PC-3 (cell line): Measurements from ENCODE around the gene IFNL4. TPM values are rescaled to one million over a fixed set of nuclear protein-coding genes. Genes with fewer than 3 reads are reported as not detected.
"Not testable (repeated sequence)": the region's sequence is repeated elsewhere in the genome, so short reads cannot be mapped to it uniquely, and the experiment has no call there.

Experiments
- ATAC-seq: fragments of 200-7000 bp; cut with Tn5 transposase; 2 replicates; pipeline ENCODE4 v1.9.1; 2020; ENCODE audit warnings: mild to moderate bottlenecking, moderate library complexity
- BruUV-seq: library from RNA; stranded (reverse); fragments of 400-500 nt; replicated peaks from 2 replicates; lab custom pipeline; 2021; lab: Mats Ljungman, UMichigan
- CTCF ChIA-PET: fragments of 300-600 bp; sonication (Branson Sonifier 250); formaldehyde crosslinking; loops from one replicate; lab custom pipeline; 2022; ENCODE audit warnings: antibody characterized with exemption; lab: Charles Lee
- POLR2A ChIA-PET: fragments of 300-600 bp; sonication (Branson Sonifier 250); formaldehyde crosslinking; loops from one replicate; lab custom pipeline; 2022; ENCODE audit warnings: antibody characterized with exemption; ENCODE audit not compliant: unreplicated experiment; lab: Charles Lee
- DNase-seq: peaks from one replicate; pipeline ENCODE4 v3.0.0-alpha.2; 2015
- H2AFZ ChIP-seq: fragments of 300-600 bp; sonication (generic); 2 replicates; pipeline ENCODE4 v1.6.0; 2016; ENCODE audit warnings: antibody characterized with exemption, low read length
- H3F3A ChIP-seq: fragments of 300-600 bp; sonication (generic); one replicate; pipeline ENCODE4 v1.6.0; 2017; ENCODE audit warnings: antibody characterized with exemption, low read length, control low read depth, mild to moderate bottlenecking; ENCODE audit not compliant: unreplicated experiment
- H3K27ac ChIP-seq: fragments of 300-600 bp; sonication (generic); 2 replicates; pipeline ENCODE4 v1.5.1; 2016; ENCODE audit warnings: mild to moderate bottlenecking, low read length
- H3K27me3 ChIP-seq: fragments of 300-600 bp; sonication (generic); 2 replicates; pipeline ENCODE4 v1.6.1; 2016; ENCODE audit warnings: low read length, mixed read lengths
- H3K36me3 ChIP-seq: fragments of 300-600 bp; sonication (generic); 2 replicates; pipeline ENCODE4 v1.6.1; 2016; ENCODE audit warnings: low read depth, mixed run types, low read length, mixed read lengths
- H3K4me1 ChIP-seq: fragments of 300-600 bp; sonication (generic); 2 replicates; pipeline ENCODE4 v1.5.1; 2016; ENCODE audit warnings: low read length; ENCODE audit not compliant: insufficient read depth
- H3K4me2 ChIP-seq: fragments of 300-600 bp; sonication (generic); 2 replicates; pipeline ENCODE4 v1.6.0; 2016; ENCODE audit warnings: low read length
- H3K4me3 ChIP-seq: fragments of 300-600 bp; sonication (generic); 2 replicates; pipeline ENCODE4 v1.5.1; 2016; ENCODE audit warnings: mild to moderate bottlenecking, low read length, mixed read lengths
- H3K79me2 ChIP-seq: fragments of 300-600 bp; sonication (generic); 2 replicates; pipeline ENCODE4 v1.6.1; 2017; ENCODE audit warnings: low read length, mixed read lengths
- H3K9ac ChIP-seq: fragments of 300-600 bp; sonication (generic); 2 replicates; pipeline ENCODE4 v1.6.0; 2016; ENCODE audit warnings: mild to moderate bottlenecking, low read length
- H3K9me2 ChIP-seq: fragments of 300-600 bp; sonication (generic); replicated peaks from 2 replicates; pipeline ENCODE4 v1.6.1; 2016; ENCODE audit warnings: mixed run types, low read length, mixed read lengths
- H3K9me3 ChIP-seq: fragments of 300-600 bp; sonication (generic); 2 replicates; pipeline ENCODE4 v1.6.1; 2016; ENCODE audit warnings: low read length, mixed read lengths
- H4K20me1 ChIP-seq: fragments of 300-600 bp; sonication (generic); 2 replicates; pipeline ENCODE4 v1.6.1; 2016; ENCODE audit warnings: low read length, mixed read lengths
- CTCF ChIP-seq: fragments of 300-600 bp; sonication (generic); conservative IDR thresholded peaks from 2 replicates; pipeline ENCODE4 v1.5.1; 2017; ENCODE audit warnings: antibody characterized with exemption, low read depth, mild to moderate bottlenecking, low read length
- EZH2 ChIP-seq: fragments of 300-600 bp; sonication (generic); IDR thresholded peaks from one replicate; pipeline ENCODE4 v1.6.1; 2017; ENCODE audit warnings: antibody characterized with exemption, mild to moderate bottlenecking, low read length; ENCODE audit not compliant: unreplicated experiment
- EZH2phosphoT487 ChIP-seq: fragments of 300-600 bp; sonication (generic); IDR thresholded peaks from 2 replicates; pipeline ENCODE4 v1.6.1; 2018; ENCODE audit warnings: mild to moderate bottlenecking, antibody characterized with exemption, low read length, borderline replicate concordance
- intact Hi-C: fragments of 100-400 bp; cut with micrococcal nuclease; formaldehyde crosslinking; loops from 2 replicates; pipeline ENCODE4 v1.9.0; 2023
- total RNA-seq: library from RNA; depleted of rRNA; stranded (reverse); fragments of >200 nt; gene quantifications from 2 replicates; pipeline ENCODE4 v1.2.3, GENCODE V29; 2014

IFNL4 gene
- total RNA-seq, 1 experiment from 2014 or later = not detected

- Histone ChIP-seq H3K79me2 (no peaks in the 10 kb centered on the region), H3K9ac (no peak overlapping the region), H3K27ac (no peak overlapping the region), H2AFZ (no peak overlapping the region), H3K36me3 (no peaks in the 10 kb centered on the region), H3K4me2 (no peak overlapping the region), H3K9me2 (no peaks in the 10 kb centered on the region), H3K4me1 (no peaks in the 10 kb centered on the region), H3K4me3 (no peak overlapping the region), H3F3A (no peaks in the 10 kb centered on the region), H4K20me1 (no peaks in the 10 kb centered on the region), H3K9me3 (no peaks in the 10 kb centered on the region), H3K27me3 (no peaks in the 10 kb centered on the region)
- no TSS peak for BruUV-seq
- no peak for DNase-seq
- no peak for TF ChIP-seq CTCF
- POLR2A ChIA-PET = no interaction called here
- CTCF ChIA-PET = no interaction called here
- ATAC-seq = no peak
- intact Hi-C loops = no loop called here
Observed at GRCh38 chr19:39230096-39230764, 18.4 kb downstream of the IFNL4 start.

- H3K4me1 ChIP-seq = no peaks in the 10 kb centered on the region
- no peak overlapping the region for H3K4me3 ChIP-seq
- no peaks in the 10 kb centered on the region for H3K9me3 ChIP-seq
- no peaks in the 10 kb centered on the region for H3F3A ChIP-seq
- no TSS peak for BruUV-seq
- DNase-seq (no peak), ATAC-seq (no peak)
- H3K9ac ChIP-seq = no peak overlapping the region
- no peak overlapping the region for H3K27ac ChIP-seq
- H3K9me2 ChIP-seq = no peaks in the 10 kb centered on the region
- POLR2A ChIA-PET = no interaction called here
- H3K36me3 ChIP-seq = no peaks in the 10 kb centered on the region
- H3K27me3 ChIP-seq = no peaks in the 10 kb centered on the region
- H3K79me2 ChIP-seq = no peaks in the 10 kb centered on the region
- H3K4me2 ChIP-seq = no peak overlapping the region
- no peaks in the 10 kb centered on the region for H4K20me1 ChIP-seq
- intact Hi-C loops = no loop called here
- H2AFZ ChIP-seq = no peak overlapping the region
- no peak for TF ChIP-seq EZH2phosphoT487
- TF ChIP-seq CTCF = no peak
- TF ChIP-seq EZH2 = no peak
- CTCF ChIA-PET = no interaction called here
Observed at GRCh38 chr19:39224910-39225309, 23.7 kb downstream of the IFNL4 start.

- POLR2A ChIA-PET = no interaction called here
- Histone ChIP-seq H3K4me1 (no peaks in the 10 kb centered on the region), H3K27me3 (no peaks in the 10 kb centered on the region), H3F3A (no peaks in the 10 kb centered on the region), H4K20me1 (no peaks in the 10 kb centered on the region), H2AFZ (no peak overlapping the region), H3K36me3 (no peaks in the 10 kb centered on the region), H3K79me2 (no peaks in the 10 kb centered on the region), H3K9ac (no peak overlapping the region), H3K9me2 (no peaks in the 10 kb centered on the region), H3K4me2 (no peak overlapping the region), H3K27ac (no peak overlapping the region), H3K9me3 (no peaks in the 10 kb centered on the region), H3K4me3 (no peak overlapping the region)
- CTCF ChIA-PET = no interaction called here
- no peak for ATAC-seq
- intact Hi-C loops = no loop called here
- no peak for TF ChIP-seq EZH2phosphoT487
- TF ChIP-seq EZH2 = no peak
- TF ChIP-seq CTCF = no peak
- DNase-seq = peak; percentile 25
- no TSS peak for BruUV-seq
Observed at GRCh38 chr19:39223703-39224279, 24.9 kb downstream of the IFNL4 start.

GRCh38 chr19:39219108-39219507 lies 29.5 kb downstream of the IFNL4 start:
- H3K4me2 ChIP-seq, H2AFZ ChIP-seq, H3K9me3 ChIP-seq, H3K4me1 ChIP-seq, H3F3A ChIP-seq, BruUV-seq, DNase-seq, ATAC-seq, H3K9ac ChIP-seq, H3K9me2 ChIP-seq, POLR2A ChIA-PET, CTCF ChIA-PET, H3K27ac ChIP-seq, H3K79me2 ChIP-seq, H3K36me3 ChIP-seq, H3K27me3 ChIP-seq, H3K4me3 ChIP-seq, H4K20me1 ChIP-seq, intact Hi-C loops: not testable (repeated sequence)
